NOMO-1 treated with DMSO at 0.1 percent for 48 hours (cell line): ENCODE measurements around the gene RPS6KA2.

Experiments used
- DNase-seq: peaks from one replicate; lab custom pipeline; 2025; ENCODE audit not compliant: unreplicated experiment; lab: John Stamatoyannopoulos, UW

The RPS6KA2 gene

DNA sequence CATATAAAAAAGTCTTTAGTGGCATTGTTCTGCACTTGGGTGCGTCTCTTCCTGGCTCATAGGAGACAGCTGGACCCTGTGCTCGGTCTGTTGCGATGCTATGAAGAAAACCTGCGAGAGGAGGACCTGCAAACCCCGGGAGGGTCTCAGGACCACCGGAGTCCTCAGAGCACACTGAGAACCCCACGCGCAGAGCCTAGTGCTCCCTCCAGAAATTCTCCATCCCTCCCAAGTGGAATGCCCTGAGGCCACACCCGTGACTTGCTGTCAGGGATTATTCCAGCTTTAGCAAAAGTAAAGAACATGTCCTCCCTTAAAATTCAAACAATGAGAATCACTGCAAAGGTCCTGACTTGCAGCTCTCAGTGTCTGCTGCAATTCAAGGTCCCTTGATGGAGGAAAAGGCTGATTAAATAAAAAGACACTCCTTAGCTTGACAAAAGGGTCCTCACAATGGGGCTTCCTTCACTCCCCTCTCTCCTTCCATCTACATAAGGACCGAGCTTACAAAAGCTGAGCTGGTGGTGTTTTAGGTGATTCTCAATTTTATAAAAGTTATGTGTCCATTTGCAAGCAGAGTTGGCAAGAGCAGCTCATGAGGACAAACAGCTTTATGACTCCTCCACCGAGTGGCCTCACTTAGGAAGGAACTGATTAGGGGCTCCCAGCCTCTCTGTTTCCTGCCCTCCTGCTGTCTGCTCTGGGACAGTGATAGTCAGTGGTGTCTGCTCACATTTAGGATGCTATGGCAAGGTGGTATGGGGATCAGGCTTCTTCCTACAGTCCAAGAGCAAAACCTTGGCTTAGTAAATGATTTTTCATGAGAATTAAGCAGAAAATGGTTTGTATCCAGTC, 137.5 kb downstream of the RPS6KA2 start:
- no peak for DNase-seq

GRCh38 chr6:166488701-166489100, 138.3 kb downstream of the RPS6KA2 start:
- DNase-seq, result no peak

- peak; percentile 89 for DNase-seq
These were observed 138.9 kb downstream of the RPS6KA2 start for GRCh38 chr6:166488076-166488685.

GRCh38 chr6:166487148-166487547, 139.9 kb downstream of the RPS6KA2 start:
- DNase-seq, result no peak

GRCh38 chr6:166486536-166486880, 140.5 kb downstream of the RPS6KA2 start:
- DNase-seq, result no peak

GRCh38 chr6:166485651-166486535, 141.2 kb downstream of the RPS6KA2 start:
- DNase-seq, result no peak

- no peak for DNase-seq
These were observed 142.2 kb downstream of the RPS6KA2 start for GRCh38 chr6:166484863-166485262.

- no peak for DNase-seq
These were observed 143.3 kb downstream of the RPS6KA2 start for GRCh38 chr6:166483573-166484250.

DNA sequence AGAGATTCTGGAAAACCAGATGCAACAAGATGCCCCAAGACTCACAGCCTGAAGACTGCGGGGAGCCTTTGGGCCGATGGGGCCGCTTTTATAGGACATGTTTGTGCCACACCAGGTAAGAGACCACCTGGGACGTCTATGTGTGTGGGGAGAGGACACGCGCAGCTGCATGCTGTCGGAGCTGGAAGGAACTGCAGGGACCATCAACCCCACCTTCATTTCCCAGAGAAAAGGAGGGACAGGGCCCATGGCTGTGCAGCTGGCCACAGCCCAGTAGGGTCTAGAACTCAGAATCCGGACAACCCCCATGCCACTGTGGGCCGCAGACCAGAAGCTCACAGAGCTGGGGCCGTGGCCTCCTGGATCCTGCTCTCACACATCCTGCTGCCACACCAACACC, 144.0 kb downstream of the RPS6KA2 start:
- DNase-seq, result no peak

- DNase-seq, result no peak
These were observed 148.1 kb downstream of the RPS6KA2 start for GRCh38 chr6:166478782-166479592.

GRCh38 chr6:166477647-166478365, 149.2 kb downstream of the RPS6KA2 start:
- DNase-seq, result no peak

DNA sequence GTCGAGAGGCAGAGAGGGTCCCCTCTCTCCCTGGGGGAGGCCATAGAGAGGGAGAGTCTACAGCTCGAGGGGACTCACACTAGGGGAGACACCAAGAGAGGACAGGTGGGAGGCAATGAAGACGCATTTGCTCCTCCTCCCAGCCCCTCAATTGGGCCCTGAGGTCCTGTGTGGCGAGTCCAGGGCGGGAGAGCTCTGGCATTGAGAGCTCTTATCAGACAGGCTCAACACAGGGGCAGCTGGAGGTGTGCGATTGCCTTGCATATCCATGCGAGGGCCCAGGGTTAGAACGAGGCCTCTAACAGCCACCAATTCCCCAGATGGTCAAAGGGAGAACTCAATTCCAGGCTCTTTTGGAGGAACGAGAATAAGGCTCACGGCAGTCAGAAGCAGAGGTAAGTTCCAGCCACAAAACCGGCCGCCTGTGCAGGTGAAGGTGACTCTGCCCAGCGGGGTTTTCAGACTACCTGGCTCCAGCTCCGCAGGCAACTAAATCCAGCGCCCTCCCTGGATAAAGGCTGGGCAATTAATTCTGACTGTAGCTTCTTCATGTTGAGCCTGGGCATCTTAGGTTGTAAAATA, 150.3 kb downstream of the RPS6KA2 start:
- no peak for DNase-seq

DNA sequence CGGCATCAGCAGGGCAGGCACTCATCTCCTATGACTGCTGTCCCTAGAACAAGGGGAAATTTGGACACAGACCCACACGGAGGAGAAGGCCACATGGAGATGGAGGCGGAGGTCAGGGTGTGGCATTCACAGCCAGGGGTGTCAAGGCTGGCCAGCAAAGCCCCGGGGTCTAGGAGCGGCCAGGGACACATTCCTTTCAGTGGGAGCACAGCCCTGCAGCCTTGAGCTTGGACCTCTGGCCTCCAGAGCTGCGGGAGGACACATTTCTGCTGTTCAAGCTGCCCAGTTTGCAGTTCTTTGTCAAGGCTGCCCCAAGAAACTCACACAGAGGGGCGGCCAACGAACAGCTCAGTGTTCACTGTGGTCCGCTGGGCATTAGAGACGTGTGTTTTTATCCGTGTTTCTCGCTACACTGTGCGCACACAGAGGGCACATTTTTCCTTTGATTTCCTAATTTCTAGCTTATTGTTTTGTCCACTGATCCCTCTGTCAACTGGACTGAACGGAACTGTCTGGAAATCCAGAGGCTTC, 150.9 kb downstream of the RPS6KA2 start:
- no peak for DNase-seq

DNA sequence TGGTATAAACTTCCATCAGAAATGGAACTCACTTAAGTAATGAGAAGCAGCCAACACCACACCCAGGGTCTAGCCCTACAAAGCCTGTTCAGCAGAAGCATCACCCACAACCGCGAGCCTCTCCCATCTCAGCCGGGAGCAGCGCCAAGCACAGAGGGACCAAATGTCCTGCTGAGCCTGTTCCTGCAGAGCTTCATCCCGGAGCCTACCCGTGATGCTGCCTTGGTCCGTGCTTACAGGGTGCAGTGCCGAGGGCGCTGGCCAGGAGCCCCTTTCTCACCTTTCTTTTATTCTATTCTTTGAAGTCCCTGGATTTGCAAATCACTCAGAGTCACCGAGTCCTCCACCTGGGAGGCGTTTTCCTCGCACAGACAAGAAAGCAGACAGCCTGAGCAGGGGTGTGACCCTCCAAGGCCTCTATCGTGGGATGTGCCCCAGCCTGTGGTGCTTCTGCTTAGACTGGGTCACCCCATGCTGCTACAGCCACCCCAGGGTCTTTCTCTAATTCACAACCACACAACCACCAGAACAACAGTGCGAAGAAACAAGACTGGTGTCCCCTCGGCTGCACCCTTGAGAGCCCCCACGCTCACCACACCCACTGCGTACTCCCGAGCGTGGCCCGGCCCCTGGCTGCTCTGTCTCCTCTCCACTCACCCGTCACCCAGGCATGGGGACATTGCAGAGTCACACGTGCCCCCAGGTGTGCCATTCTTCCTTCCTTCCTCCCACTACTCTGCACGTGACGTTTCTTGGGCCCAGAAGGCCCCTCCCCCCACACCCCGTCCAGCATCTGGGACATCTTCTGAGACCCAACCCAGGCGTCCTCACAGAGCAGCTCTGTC, 152.1 kb downstream of the RPS6KA2 start:
- DNase-seq, result no peak

DNA sequence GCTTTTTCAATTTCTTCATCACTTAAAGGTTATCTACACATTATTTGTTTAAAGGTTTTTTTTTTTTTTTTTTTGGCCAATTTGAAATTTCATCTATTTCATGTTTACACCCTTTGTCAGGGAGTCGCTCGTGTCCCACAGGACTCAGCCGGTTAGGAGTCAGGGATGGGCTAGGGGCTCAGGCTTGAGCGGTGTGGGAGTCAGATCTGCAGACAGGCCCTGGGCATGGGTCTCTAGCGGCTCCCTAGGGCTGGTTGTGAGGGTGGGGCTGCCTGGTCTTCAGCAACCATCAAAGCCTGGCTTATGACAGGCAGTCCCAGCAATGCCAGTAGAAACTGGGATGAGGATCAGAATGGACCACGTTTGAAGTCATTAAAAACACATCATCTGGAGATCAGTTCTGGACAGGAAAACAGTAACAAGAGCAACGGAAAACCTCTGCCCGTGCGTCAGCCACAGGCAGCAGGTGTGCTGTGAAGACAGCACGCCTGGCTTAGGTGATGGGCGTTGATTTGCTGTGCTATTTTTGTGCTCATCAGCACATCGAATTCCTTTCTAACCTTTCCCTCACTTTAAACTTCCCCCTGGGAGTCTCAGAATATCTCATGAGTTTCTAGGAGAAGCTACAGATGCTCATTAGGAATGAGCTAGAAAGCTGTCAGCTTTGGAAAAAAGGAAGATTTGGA, 153.0 kb downstream of the RPS6KA2 start:
- DNase-seq, result no peak

DNA sequence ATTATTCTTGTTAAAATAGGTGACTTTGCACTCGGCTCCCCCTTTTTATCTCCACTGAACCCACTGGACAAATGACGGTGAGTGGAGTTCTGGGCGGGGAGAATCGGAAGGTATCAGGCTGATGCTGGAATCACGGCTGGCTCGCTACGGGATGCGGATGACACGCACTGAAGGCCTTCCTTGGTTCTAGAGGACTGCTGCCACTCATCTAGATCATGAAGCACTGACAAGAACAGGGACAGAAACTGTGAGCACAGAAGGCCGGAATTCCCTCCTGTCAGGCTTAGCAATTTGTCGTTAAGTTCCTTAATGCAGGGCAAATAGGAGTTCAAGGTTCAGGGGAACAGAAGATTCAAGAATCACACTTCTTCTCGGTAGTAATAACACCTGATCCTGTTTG, 154.4 kb downstream of the RPS6KA2 start:
- no peak for DNase-seq

DNA sequence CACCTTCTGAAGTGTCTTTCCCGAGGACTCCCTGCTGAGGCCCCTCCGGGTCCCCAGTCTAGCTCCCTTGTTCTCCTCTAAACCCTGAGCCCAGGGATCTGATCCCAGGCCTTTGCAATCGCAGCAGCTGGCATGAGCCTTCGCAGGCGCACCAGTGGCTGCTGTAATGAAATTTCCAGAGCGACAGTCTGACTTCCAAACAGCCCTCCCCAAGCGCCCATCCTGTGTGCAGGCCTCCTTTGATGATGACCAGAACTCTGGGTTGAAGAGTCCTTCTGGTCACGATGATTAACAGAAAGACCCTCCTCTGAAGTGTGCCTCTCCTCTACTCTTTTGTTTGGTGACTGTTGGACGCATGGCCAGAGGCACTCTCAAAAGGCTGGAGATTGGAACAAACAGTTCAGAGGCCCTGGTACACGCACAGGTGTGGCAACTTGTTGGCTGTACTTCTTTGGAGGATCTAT, 155.2 kb downstream of the RPS6KA2 start:
- DNase-seq, result no peak
